H1 (cell line): ENCODE data around the gene ZNF530. TPM values are rescaled to one million over a fixed set of nuclear protein-coding genes. Genes with fewer than 3 reads are reported as not detected.

Experiments
- CTCF ChIA-PET: fragments of 300-600 bp; sonication (Branson Sonifier 250); formaldehyde crosslinking; loops from one replicate; lab custom pipeline; 2021; ENCODE audit not compliant: partially characterized antibody; lab: Charles Lee
- POLR2A ChIA-PET: fragments of 300-600 bp; sonication (Branson Sonifier 250); formaldehyde crosslinking; loops from one replicate; lab custom pipeline; 2021; ENCODE audit warnings: inconsistent platforms; ENCODE audit not compliant: partially characterized antibody; lab: Charles Lee
- DNase-seq, 2 experiments: peaks; one replicate each; pipeline versions ENCODE4 v3.0.0 to v3.0.0-alpha.2; 2010 to 2022; ENCODE audit warnings: low spot score in 2 of 2, low read depth in 1 of 2, mixed read lengths in 1 of 2
- FAIRE-seq: peaks from 2 replicates; lab custom pipeline; 2011; peaks lifted over from hg19 to GRCh38; lab: Jason Lieb, UNC
- H2AFZ ChIP-seq: 2 replicates; pipeline ENCODE4 v1.8.1; 2012; ENCODE audit warnings: low read length, inconsistent platforms
- H2AK5ac ChIP-seq: 2 replicates; pipeline ENCODE4 v1.6.1; 2013; ENCODE audit warnings: low read depth, low read length
- H2BK120ac ChIP-seq: replicated peaks from 2 replicates; pipeline ENCODE3; 2013; ENCODE audit warnings: low read depth, low read length, inconsistent platforms
- H2BK12ac ChIP-seq: 2 replicates; pipeline ENCODE4 v1.6.1; 2013; ENCODE audit warnings: low read depth, low read length
- H2BK15ac ChIP-seq: 2 replicates; pipeline ENCODE4 v1.6.1; 2013; ENCODE audit warnings: low read length
- H2BK20ac ChIP-seq: 2 replicates; pipeline ENCODE4 v1.6.1; 2013; ENCODE audit warnings: low read length
- H2BK5ac ChIP-seq: 2 replicates; pipeline ENCODE4 v1.6.1; 2013; ENCODE audit warnings: low read depth, low read length
- H3K14ac ChIP-seq: 2 replicates; pipeline ENCODE4 v1.6.1; 2013; ENCODE audit warnings: inconsistent platforms; ENCODE audit not compliant: insufficient read length
- H3K18ac ChIP-seq: 2 replicates; pipeline ENCODE4 v1.6.1; 2013; ENCODE audit warnings: low read length; ENCODE audit errors: extremely low read depth
- H3K23ac ChIP-seq: 2 replicates; pipeline ENCODE4 v1.6.1; 2013; ENCODE audit warnings: inconsistent platforms; ENCODE audit not compliant: insufficient read length
- H3K23me2 ChIP-seq: 2 replicates; pipeline ENCODE4 v1.6.1; 2013; ENCODE audit warnings: low read depth, low read length
- H3K27ac ChIP-seq: 2 replicates; pipeline ENCODE4 v1.6.1; 2011; ENCODE audit warnings: low read depth, low read length, inconsistent platforms
- H3K27me3 ChIP-seq, 4 experiments: replicated peaks in 1 of 4; 1 replicate in 1 of 4; 2 replicates in 3 of 4; pipeline versions ENCODE4 v1.6.1 to v1.8.1; 2011 to 2013; ENCODE audit warnings: low read length in 3 of 4, mild to moderate bottlenecking in 3 of 4, inconsistent platforms in 2 of 4, mixed read lengths in 2 of 4, moderate library complexity in 1 of 4; ENCODE audit not compliant: control insufficient read depth in 3 of 4, insufficient read depth in 3 of 4; ENCODE audit errors: extremely low read depth in 1 of 4
- H3K36me3 ChIP-seq, 4 experiments: 2 replicates each; pipeline versions ENCODE4 v1.6.1 to v1.8.1; 2011 to 2013; ENCODE audit warnings: mild to moderate bottlenecking in 4 of 4, low read length in 3 of 4, moderate library complexity in 2 of 4, control low read depth in 1 of 4, inconsistent platforms in 1 of 4; ENCODE audit not compliant: insufficient read depth in 4 of 4, control insufficient read depth in 2 of 4
- H3K4ac ChIP-seq: replicated peaks from 2 replicates; pipeline ENCODE3; 2013; ENCODE audit warnings: low read length, low read depth, mixed read lengths, inconsistent platforms; ENCODE audit not compliant: insufficient read length
- H3K4me1 ChIP-seq, 4 experiments: replicated peaks in 1 of 4; 1 replicate in 1 of 4; 2 replicates in 3 of 4; pipeline versions ENCODE4 v1.6.1 to v1.8.1; 2011 to 2013; ENCODE audit warnings: low read length in 3 of 4, inconsistent platforms in 2 of 4, mixed read lengths in 1 of 4; ENCODE audit not compliant: insufficient read depth in 4 of 4, control insufficient read depth in 3 of 4
- H3K4me2 ChIP-seq, 2 experiments: 2 replicates each; pipeline versions ENCODE4 v1.6.1 to v1.8.1; 2011 to 2013; ENCODE audit warnings: low read depth in 2 of 2, low read length in 2 of 2, control low read depth in 1 of 2, inconsistent platforms in 1 of 2, mild to moderate bottlenecking in 1 of 2; ENCODE audit not compliant: insufficient read depth in 1 of 2
- H3K4me3 ChIP-seq, 4 experiments: fragments of 200-600, 300-600 bp in 1 of 4; sonication (generic), shearing (Covaris generic), sonication (Bioruptor Twin) in 1 of 4; 2 replicates each; pipeline versions ENCODE4 v1.5.1 to v1.8.1; 2011 to 2016; ENCODE audit warnings: low read length in 4 of 4, low read depth in 3 of 4, control low read depth in 2 of 4, inconsistent platforms in 2 of 4, mild to moderate bottlenecking in 2 of 4, mixed read lengths in 1 of 4, moderate library complexity in 1 of 4; ENCODE audit not compliant: insufficient read depth in 2 of 4; ENCODE audit errors: extremely low read depth in 1 of 4
- H3K56ac ChIP-seq: replicated peaks from 2 replicates; pipeline ENCODE3; 2013; ENCODE audit warnings: low read depth, mild to moderate bottlenecking, mixed read lengths, low read length, inconsistent platforms; ENCODE audit not compliant: insufficient read length
- H3K79me1 ChIP-seq: 2 replicates; pipeline ENCODE4 v1.6.1; 2013; ENCODE audit warnings: low read depth, low read length, control low read depth
- H3K79me2 ChIP-seq, 2 experiments: 2 replicates each; pipeline versions ENCODE4 v1.6.1 to v1.8.1; 2012 to 2013; ENCODE audit warnings: low read length in 2 of 2, mild to moderate bottlenecking in 2 of 2, inconsistent platforms in 1 of 2; ENCODE audit not compliant: insufficient read depth in 2 of 2, control insufficient read depth in 1 of 2
- H3K9ac ChIP-seq, 4 experiments: replicated peaks in 1 of 4; 1 replicate in 1 of 4; 2 replicates in 3 of 4; pipeline versions ENCODE4 v1.6.1 to v1.8.1; 2011 to 2013; ENCODE audit warnings: low read depth in 3 of 4, low read length in 3 of 4, control low read depth in 2 of 4, mild to moderate bottlenecking in 2 of 4, moderate library complexity in 2 of 4, inconsistent platforms in 1 of 4; ENCODE audit errors: extremely low read depth in 1 of 4
- H3K9me3 ChIP-seq, 2 experiments: 2 replicates each; pipeline versions ENCODE4 v1.6.1 to v1.8.1; 2012 to 2013; ENCODE audit warnings: mild to moderate bottlenecking in 2 of 2, moderate library complexity in 2 of 2, control low read depth in 1 of 2, inconsistent platforms in 1 of 2, low read depth in 1 of 2, low read length in 1 of 2, mixed read lengths in 1 of 2; ENCODE audit not compliant: insufficient read depth in 2 of 2
- H4K20me1 ChIP-seq, 2 experiments: replicated peaks in 1 of 2; 2 replicates each; pipeline versions ENCODE3 to v1.8.1; 2011 to 2013; ENCODE audit warnings: inconsistent platforms in 2 of 2, low read length in 2 of 2, mild to moderate bottlenecking in 1 of 2; ENCODE audit not compliant: insufficient read depth in 2 of 2, control insufficient read depth in 1 of 2
- H4K5ac ChIP-seq: 2 replicates; pipeline ENCODE4 v1.6.1; 2013; ENCODE audit warnings: low read length, low read depth, mixed read lengths, inconsistent platforms; ENCODE audit not compliant: insufficient read length
- H4K8ac ChIP-seq: 2 replicates; pipeline ENCODE4 v1.8.0; 2013; ENCODE audit warnings: mild to moderate bottlenecking, moderate library complexity, low read length, inconsistent platforms; ENCODE audit not compliant: insufficient read depth; ENCODE audit errors: extremely low read depth
- H4K91ac ChIP-seq: replicated peaks from 2 replicates; pipeline ENCODE3; 2013; ENCODE audit warnings: low read length, mixed read lengths, inconsistent platforms; ENCODE audit not compliant: insufficient read length
- SRF ChIP-seq: IDR thresholded peaks from 2 replicates; pipeline ENCODE4 v1.6.1; 2011; ENCODE audit warnings: mild to moderate bottlenecking, low read depth, low read length, moderate library complexity
- WGBS, 2 experiments: shearing (Covaris generic) in 1 of 2; methylation state at CpG; one replicate each; pipeline versions ENCODE4 v1.1.6 to v1.1.7; 2013 to 2015; ENCODE audit warnings: low lambda C conversion rate in 2 of 2, mixed read lengths in 2 of 2, inconsistent platforms in 1 of 2, low coverage in 1 of 2, missing lambda C conversion rate in 1 of 2; ENCODE audit not compliant: insufficient replicate concordance in 2 of 2, insufficient coverage in 1 of 2, insufficient read length in 1 of 2; ENCODE audit errors: extremely low coverage in 1 of 2, missing lambda C conversion rate in 1 of 2; 5-methylcytosine and 5-hydroxymethylcytosine counted together
- polyA plus RNA-seq, 7 experiments: library from polyadenylated mRNA; depleted of rRNA in 3 of 7; stranded (reverse) in 5 of 7; unstranded in 2 of 7; fragments of >200 nt in 5 of 7; fragments of 200-250 nt in 2 of 7; gene quantifications; 1 replicate in 5 of 7; 2 replicates in 1 of 7; 4 replicates in 1 of 7; pipeline versions ENCODE4 v1.2.1 to v1.2.3, GENCODE V29; 2011 to 2013; ENCODE audit warnings: missing spikeins in 2 of 7, mixed read lengths in 2 of 7
- total RNA-seq: library from RNA; stranded (reverse); fragmentation: NEBNext Ultra II Directional; extraction: Animal tissue kit (Norgen Biotek cat#: 25700); gene quantifications from 2 replicates; pipeline ENCODE4 v1.2.1, GENCODE V29; 2021

Gene ZNF530
- total and polyA plus RNA-seq, 2 of the 8 experiments (the other 6 are each of a cell fraction or from before 2014, with no cell fraction given) = 4.2 to 9.3 TPM

GRCh38 chr19:57557659-57558058 lies 42.0 kb upstream of the ZNF530 start:
- Histone ChIP-seq H2AK5ac (no peak overlapping the region), H3K4ac (no peak overlapping the region), H3K9me3 (peaks cover 11% of the 10 kb centered on the region in 2 experiments), H2BK5ac (no peak overlapping the region), H3K27ac (no peak overlapping the region), H3K9ac (no peak overlapping the region), H3K79me1 (peaks cover 8% of the 10 kb centered on the region), H2BK12ac (no peak overlapping the region), H3K79me2 (peaks cover 0 to 20% of the 10 kb centered on the region in 2 experiments; a peak in 3 of 4 replicates), H4K91ac (no peak overlapping the region), H3K4me3 (no peak overlapping the region), H2BK120ac (no peak overlapping the region), H3K4me2 (peak overlapping the region in 1 of 2 experiments; percentile 51; a peak in 1 of 4 replicates), H3K23me2 (peaks cover 3% of the 10 kb centered on the region; the same call in 1 of the 2 replicates), H3K36me3 (peaks cover 7 to 23% (median 17%) of the 10 kb centered on the region in 4 experiments; a peak in 7 of 8 replicates), H4K20me1 (peaks cover 4 to 7% of the 10 kb centered on the region in 2 experiments), H3K56ac (no peak overlapping the region), H4K8ac (no peak overlapping the region), H3K18ac (no peak overlapping the region), H3K4me1 (peaks cover 0 to 4% (median under 1%) of the 10 kb centered on the region in 4 experiments; a peak in 3 of 7 replicates), H4K5ac (no peak overlapping the region), H3K14ac (no peak overlapping the region), H3K27me3 (no peaks in the 10 kb centered on the region), H2AFZ (no peak overlapping the region), H3K23ac (no peak overlapping the region), H2BK20ac (no peak overlapping the region), H2BK15ac (no peak overlapping the region)
- POLR2A ChIA-PET = interaction anchor here (1.2 to 2.2 kb wide), 2 partner anchors 13 to 132 kb away, joined by 4 to 6 read pairs; no protein-coding TSS in a partner anchor
- CTCF ChIA-PET = interaction anchor here (1.0 to 1.9 kb wide), 2 partner anchors 92 to 128 kb away, joined by 3 to 6 read pairs; no protein-coding TSS in a partner anchor
- FAIRE-seq = no peak
- TF ChIP-seq SRF = no peak
- WGBS, 2 experiments = 92% methylated on average over 5 of the region's 5 CpGs; no CpG with 5 or more reads in 1 of the 2 experiments
- no peak for DNase-seq
